Upper lobe of right lung (tissue), 1 donor: ENCODE results near the gene UBA5. TPM values are rescaled to one million over a fixed set of nuclear protein-coding genes. Genes with fewer than 3 reads are reported as not detected.

Experiments
- ATAC-seq: fragments of 200-7000 bp; cut with Tn5 transposase; one replicate; pipeline ENCODE4 v1.9.1; 2020; ENCODE audit warnings: mild to moderate bottlenecking, moderate library complexity
- DNase-seq: peaks from one replicate; pipeline ENCODE4 v3.0.0-alpha.2; 2020
- H3K27ac ChIP-seq: fragments of 200-600 bp; one replicate; pipeline ENCODE4 v1.8.0; 2022
- H3K27me3 ChIP-seq: fragments of 200-600 bp; one replicate; pipeline ENCODE4 v1.8.0; 2022; ENCODE audit warnings: mild to moderate bottlenecking
- H3K36me3 ChIP-seq: fragments of 200-600 bp; one replicate; pipeline ENCODE4 v1.8.0; 2022
- H3K4me1 ChIP-seq: fragments of 200-600 bp; one replicate; pipeline ENCODE4 v1.8.0; 2022
- H3K4me3 ChIP-seq: fragments of 200-600 bp; one replicate; pipeline ENCODE4 v1.8.0; 2022; ENCODE audit warnings: mild to moderate bottlenecking
- H3K9me3 ChIP-seq: fragments of 200-600 bp; one replicate; pipeline ENCODE4 v1.8.0; 2022
- CTCF ChIP-seq: fragments of 200-600 bp; IDR thresholded peaks from one replicate; pipeline ENCODE4 v1.8.0; 2022; ENCODE audit warnings: antibody characterized with exemption
- intact Hi-C: fragments of 100-400 bp; cut with DNase I; formaldehyde crosslinking; loops from one replicate; pipeline ENCODE4 v1.11.0; 2022
- total RNA-seq: library from RNA; stranded (reverse); fragmentation: NEBNext Ultra II Directional; extraction: Animal tissue kit (Norgen Biotek cat#: 25700); gene quantifications from one replicate; pipeline ENCODE4 v1.2.1, GENCODE V29; 2021
- donor health status: DM: no; HTN: yes; CAD: no; lungs with severe emphysema.

The UBA5 gene
- total RNA-seq, 1 donor from 2014 or later, result 35.1 TPM

- intact Hi-C loops, result no loop called here
- Histone ChIP-seq H3K4me3 (no peak overlapping the region), H3K9me3 (no peaks in the 10 kb centered on the region), H3K27ac (no peak overlapping the region), H3K4me1 (no peaks in the 10 kb centered on the region), H3K27me3 (no peaks in the 10 kb centered on the region), H3K36me3 (peaks cover 100% of the 10 kb centered on the region)
- DNase-seq, result no peak
- no peak for TF ChIP-seq CTCF
- no peak for ATAC-seq
Measured at GRCh38 chr3:132679911-132680310, 19.8 kb downstream of the UBA5 start.

GRCh38 chr3:132681421-132681820, 21.3 kb downstream of the UBA5 start:
- Histone ChIP-seq H3K27me3 (no peaks in the 10 kb centered on the region), H3K4me1 (no peaks in the 10 kb centered on the region), H3K36me3 (peaks cover 100% of the 10 kb centered on the region), H3K27ac (no peak overlapping the region), H3K9me3 (no peaks in the 10 kb centered on the region), H3K4me3 (no peak overlapping the region)
- TF ChIP-seq CTCF, result no peak
- no peak for ATAC-seq
- DNase-seq, result no peak
- intact Hi-C loops, result no loop called here

- no peaks in the 10 kb centered on the region for H3K27me3 ChIP-seq
- H3K9me3 ChIP-seq, result no peaks in the 10 kb centered on the region
- H3K36me3 ChIP-seq, result peaks cover 100% of the 10 kb centered on the region
- H3K4me3 ChIP-seq, result no peak overlapping the region
- TF ChIP-seq CTCF, result no peak
- ATAC-seq (no peak), DNase-seq (no peak)
- H3K4me1 ChIP-seq, result no peaks in the 10 kb centered on the region
- intact Hi-C loops, result no loop called here
- no peak overlapping the region for H3K27ac ChIP-seq
Measured at GRCh38 chr3:132682201-132682600, 22.1 kb downstream of the UBA5 start.

- H3K27ac ChIP-seq, result no peak overlapping the region
- peaks cover 99% of the 10 kb centered on the region for H3K36me3 ChIP-seq
- no peak overlapping the region for H3K4me3 ChIP-seq
- H3K9me3 ChIP-seq, result no peaks in the 10 kb centered on the region
- no peaks in the 10 kb centered on the region for H3K4me1 ChIP-seq
- no peak for ATAC-seq
- no peak for DNase-seq
- no peaks in the 10 kb centered on the region for H3K27me3 ChIP-seq
- intact Hi-C loops, result loop anchor here (10.0 kb wide), 1 partner anchor 185 kb away; no protein-coding TSS in a partner anchor
- no peak for TF ChIP-seq CTCF
Measured at GRCh38 chr3:132690040-132690439, 29.9 kb downstream of the UBA5 start.

GRCh38 chr3:132694991-132695390, 34.9 kb downstream of the UBA5 start:
- peaks cover 99% of the 10 kb centered on the region for H3K36me3 ChIP-seq
- no peak for TF ChIP-seq CTCF
- intact Hi-C loops, result loop anchor here (10.0 kb wide), 1 partner anchor 190 kb away; no protein-coding TSS in a partner anchor

GRCh38 chr3:132695422-132695821, 35.3 kb downstream of the UBA5 start:
- H3K36me3 ChIP-seq, result peaks cover 99% of the 10 kb centered on the region
- ATAC-seq, result no peak

More at GRCh38 chr3:132694991-132695390, 34.9 kb downstream of the UBA5 start:
- ATAC-seq, result no peak
- Histone ChIP-seq H3K4me1 (no peaks in the 10 kb centered on the region), H3K27me3 (no peaks in the 10 kb centered on the region), H3K4me3 (no peak overlapping the region), H3K27ac (no peak overlapping the region), H3K9me3 (no peaks in the 10 kb centered on the region)
- no peak for DNase-seq

More at GRCh38 chr3:132695422-132695821, 35.3 kb downstream of the UBA5 start:
- DNase-seq, result no peak
- intact Hi-C loops, result loop anchor here (10.0 kb wide), 1 partner anchor 191 kb away; no protein-coding TSS in a partner anchor
- H3K27me3 ChIP-seq, result no peaks in the 10 kb centered on the region
- no peak for TF ChIP-seq CTCF
- H3K4me1 ChIP-seq, result no peaks in the 10 kb centered on the region
- no peak overlapping the region for H3K4me3 ChIP-seq
- H3K9me3 ChIP-seq, result no peaks in the 10 kb centered on the region
- H3K27ac ChIP-seq, result no peak overlapping the region
